ENCODE data around the gene GCNA. TPM values are rescaled to one million over a fixed set of nuclear protein-coding genes. Genes with fewer than 3 reads are reported as not detected.

The GCNA gene
- total RNA-seq, 1 donor from 2014 or later = 0.94 TPM

DNA sequence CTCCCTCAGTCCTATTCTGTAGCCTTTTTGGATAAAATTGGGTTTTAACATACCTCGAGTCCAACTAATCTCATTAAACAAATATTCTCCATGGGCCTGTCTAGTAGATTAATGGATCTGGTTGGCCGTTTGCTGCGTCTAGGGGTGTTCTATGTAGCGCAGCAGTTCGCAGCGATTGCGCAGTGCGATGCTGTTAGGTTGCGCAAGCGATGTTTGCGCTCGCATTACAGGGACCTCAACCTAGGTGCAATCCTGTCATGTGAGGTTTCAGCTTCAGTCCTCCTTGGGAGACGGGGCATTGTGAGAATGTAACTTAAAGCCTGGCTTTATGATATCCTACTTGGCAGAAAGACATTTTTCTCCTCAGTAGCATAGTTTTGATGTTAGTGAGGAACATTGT, 31.4 kb upstream of the GCNA start:
- no peak for TF ChIP-seq CTCF (IDR thresholded peaks at IDR 0.05; ENCODE audit: unreplicated experiment)
- no peak for DNase-seq (ENCODE audit: low spot score in 2 of 2, unreplicated experiment in 2 of 2)
- peaks cover 24% of the 10 kb centered on the region for H3K36me3 Mint-ChIP-seq
- no peak overlapping the region for H3K4me3 Mint-ChIP-seq
- H3K9me3 Mint-ChIP-seq = peaks cover 18% of the 10 kb centered on the region
- peaks cover 4% of the 10 kb centered on the region for H3K4me1 Mint-ChIP-seq
- no peak overlapping the region for H3K27ac Mint-ChIP-seq
- H3K27me3 Mint-ChIP-seq (ENCODE audit: low read depth) = no peaks in the 10 kb centered on the region

DNA sequence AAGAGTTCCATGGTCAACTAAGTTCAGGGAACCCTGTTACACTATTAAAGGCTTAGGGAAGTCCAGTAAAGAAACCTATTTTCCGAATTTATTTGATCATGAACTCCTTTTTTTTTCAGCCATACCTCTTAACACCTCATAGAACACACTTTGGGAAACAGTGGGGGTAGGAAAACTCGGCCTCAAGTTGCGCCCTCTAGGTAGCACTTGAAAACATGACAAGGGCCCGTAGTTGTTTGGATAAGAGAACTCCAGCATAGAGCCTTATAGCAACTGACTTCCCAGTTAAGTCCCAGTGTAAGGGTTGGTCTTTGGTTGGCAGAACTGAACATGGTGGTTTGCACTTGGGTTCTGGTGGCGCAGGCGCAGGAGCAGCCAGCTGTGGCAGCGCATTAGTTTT, 30.9 kb upstream of the GCNA start:
- Mint-ChIP-seq H3K36me3 (peaks cover 24% of the 10 kb centered on the region), H3K27me3 (ENCODE audit: low read depth) (no peaks in the 10 kb centered on the region), H3K27ac (no peak overlapping the region), H3K4me1 (peaks cover 4% of the 10 kb centered on the region), H3K9me3 (peaks cover 18% of the 10 kb centered on the region), H3K4me3 (no peak overlapping the region)
- DNase-seq (ENCODE audit: low spot score in 2 of 2, unreplicated experiment in 2 of 2) = no peak
- TF ChIP-seq CTCF (IDR thresholded peaks at IDR 0.05; ENCODE audit: unreplicated experiment) = no peak

- H3K9me3 Mint-ChIP-seq = peaks cover 18% of the 10 kb centered on the region
- no peak for DNase-seq (ENCODE audit: low spot score in 2 of 2, unreplicated experiment in 2 of 2)
- H3K27me3 Mint-ChIP-seq (ENCODE audit: low read depth) = no peaks in the 10 kb centered on the region
- no peak overlapping the region for H3K4me3 Mint-ChIP-seq
- no peaks in the 10 kb centered on the region for H3K4me1 Mint-ChIP-seq
- peaks cover 26% of the 10 kb centered on the region for H3K36me3 Mint-ChIP-seq
- no peak overlapping the region for H3K27ac Mint-ChIP-seq
- TF ChIP-seq CTCF (IDR thresholded peaks at IDR 0.05; ENCODE audit: unreplicated experiment) = no peak
These were observed 28.3 kb upstream of the GCNA start for GRCh38 chrX:71549986-71550385.

- peaks cover 29% of the 10 kb centered on the region for H3K36me3 Mint-ChIP-seq
These were observed 27.7 kb upstream of the GCNA start for GRCh38 chrX:71550578-71550977.

DNA sequence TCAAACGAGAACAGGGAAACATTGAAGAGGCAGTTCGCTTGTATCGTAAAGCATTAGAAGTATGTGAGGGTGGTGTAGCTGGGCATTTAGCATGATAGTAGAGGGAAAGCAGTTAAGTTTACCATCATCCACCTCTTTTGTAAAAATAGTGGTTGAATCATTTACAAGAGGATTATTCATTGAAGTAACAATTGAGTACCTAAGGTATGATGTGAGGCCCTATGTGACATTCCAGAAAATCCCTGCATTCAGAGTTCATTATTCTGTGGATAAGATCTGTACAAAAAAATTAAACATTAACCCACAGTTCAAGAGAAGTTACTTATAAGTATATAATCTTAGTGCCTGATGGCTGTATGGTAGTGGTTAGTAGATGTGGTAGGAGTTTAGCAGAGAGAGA, 22.2 kb upstream of the GCNA start:
- Mint-ChIP-seq H3K27ac (no peak overlapping the region), H3K27me3 (ENCODE audit: low read depth) (no peaks in the 10 kb centered on the region), H3K36me3 (peaks cover 17% of the 10 kb centered on the region)

More at GRCh38 chrX:71550578-71550977, 27.7 kb upstream of the GCNA start:
- Mint-ChIP-seq H3K4me3 (no peak overlapping the region), H3K27me3 (ENCODE audit: low read depth) (no peaks in the 10 kb centered on the region), H3K4me1 (no peaks in the 10 kb centered on the region), H3K9me3 (peaks cover 18% of the 10 kb centered on the region), H3K27ac (no peak overlapping the region)
- no peak for DNase-seq (ENCODE audit: low spot score in 2 of 2, unreplicated experiment in 2 of 2)
- no peak for TF ChIP-seq CTCF (IDR thresholded peaks at IDR 0.05; ENCODE audit: unreplicated experiment)

More for the DNA sequence above, 22.2 kb upstream of the GCNA start:
- Mint-ChIP-seq H3K4me1 (no peaks in the 10 kb centered on the region), H3K4me3 (no peak overlapping the region), H3K9me3 (peaks cover 11% of the 10 kb centered on the region)
- DNase-seq (ENCODE audit: low spot score in 2 of 2, unreplicated experiment in 2 of 2) = no peak
- TF ChIP-seq CTCF (IDR thresholded peaks at IDR 0.05; ENCODE audit: unreplicated experiment) = no peak

Data from mesothelial cell of epicardium (in vitro differentiated cells).